ENCODE measurements around the gene GDPD5.

DNA sequence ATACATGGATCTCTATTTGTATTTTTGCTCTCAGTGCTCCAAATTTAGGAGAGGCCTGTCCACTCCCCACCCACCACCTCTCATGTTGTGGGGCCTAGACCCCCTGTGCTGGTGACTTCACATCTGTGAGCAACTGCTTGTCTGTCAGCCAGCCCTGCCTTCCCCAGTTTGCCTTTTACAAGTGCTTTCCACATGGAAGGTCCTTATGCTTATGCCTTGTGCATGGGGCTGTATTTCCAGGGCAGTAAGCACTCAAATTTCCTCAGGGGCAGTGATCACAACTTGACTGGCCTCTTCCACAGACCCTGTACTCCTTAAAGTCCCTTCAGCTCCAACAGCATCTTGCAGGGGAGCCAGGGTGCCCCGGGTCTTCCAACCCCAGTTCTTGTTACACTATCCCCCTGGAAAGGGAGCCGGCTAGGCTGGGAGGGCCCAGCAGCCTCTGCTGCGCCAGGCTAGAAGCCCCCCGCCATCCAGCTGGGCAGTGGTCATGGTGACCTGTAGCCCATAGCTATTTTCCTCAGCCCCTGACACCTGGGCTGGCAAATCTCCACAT lies 29.9 kb downstream of the GDPD5 start:
- TF ChIP-seq, protein P1, sequence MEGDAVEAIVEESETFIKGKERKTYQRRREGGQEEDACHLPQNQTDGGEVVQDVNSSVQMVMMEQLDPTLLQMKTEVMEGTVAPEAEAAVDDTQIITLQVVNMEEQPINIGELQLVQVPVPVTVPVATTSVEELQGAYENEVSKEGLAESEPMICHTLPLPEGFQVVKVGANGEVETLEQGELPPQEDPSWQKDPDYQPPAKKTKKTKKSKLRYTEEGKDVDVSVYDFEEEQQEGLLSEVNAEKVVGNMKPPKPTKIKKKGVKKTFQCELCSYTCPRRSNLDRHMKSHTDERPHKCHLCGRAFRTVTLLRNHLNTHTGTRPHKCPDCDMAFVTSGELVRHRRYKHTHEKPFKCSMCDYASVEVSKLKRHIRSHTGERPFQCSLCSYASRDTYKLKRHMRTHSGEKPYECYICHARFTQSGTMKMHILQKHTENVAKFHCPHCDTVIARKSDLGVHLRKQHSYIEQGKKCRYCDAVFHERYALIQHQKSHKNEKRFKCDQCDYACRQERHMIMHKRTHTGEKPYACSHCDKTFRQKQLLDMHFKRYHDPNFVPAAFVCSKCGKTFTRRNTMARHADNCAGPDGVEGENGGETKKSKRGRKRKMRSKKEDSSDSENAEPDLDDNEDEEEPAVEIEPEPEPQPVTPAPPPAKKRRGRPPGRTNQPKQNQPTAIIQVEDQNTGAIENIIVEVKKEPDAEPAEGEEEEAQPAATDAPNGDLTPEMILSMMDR (IDR thresholded peaks at IDR 0.05): no peak
- TF ChIP-seq POLR2A (IDR thresholded peaks at IDR 0.05) (no peak), POLR2AphosphoS5 (IDR thresholded peaks at IDR 0.05; ENCODE audit: insufficient read depth in 1 of 2, low read depth in 1 of 2) (no peak)

Measured in vagina (tissue), 2 donors.